Right atrium auricular region (tissue), 2 donors: Measurements from ENCODE around the gene BCL10. TPM values are rescaled to one million over a fixed set of nuclear protein-coding genes. Genes with fewer than 3 reads are reported as not detected.
"Not testable (repeated sequence)": the region's sequence is repeated elsewhere in the genome, so short reads cannot be mapped to it uniquely, and the experiment has no call there.

ENCODE experiments used
- DNase-seq: peaks from one replicate; pipeline ENCODE4 v3.0.0-alpha.2; 2019; ENCODE audit warnings: low spot score
- H3K27ac ChIP-seq, 2 donors: fragments of 200-600 bp; sonication (generic); 1 replicate in 1 of 2; 2 replicates in 1 of 2; pipeline ENCODE4 v1.5.1; 2016 to 2019
- H3K27me3 ChIP-seq, 2 donors: fragments of 200-600 bp; sonication (generic); one replicate each; pipeline versions ENCODE4 v1.5.1 to v1.6.0; 2017 to 2019
- H3K36me3 ChIP-seq: fragments of 200-600 bp; sonication (generic); one replicate; pipeline ENCODE4 v1.5.1; 2016
- H3K4me1 ChIP-seq, 2 donors: fragments of 200-600 bp; sonication (generic); one replicate each; pipeline versions ENCODE4 v1.5.1 to v1.6.0; 2017 to 2019
- H3K4me3 ChIP-seq, 2 donors: fragments of 200-600 bp; sonication (generic); 1 replicate in 1 of 2; 2 replicates in 1 of 2; pipeline ENCODE4 v1.5.1; 2017 to 2019; ENCODE audit warnings: mild to moderate bottlenecking in 1 of 2, moderate library complexity in 1 of 2
- H3K9me3 ChIP-seq, 2 donors: fragments of 200-600 bp; sonication (generic); one replicate each; pipeline ENCODE4 v1.5.1; 2019
- total RNA-seq, 2 donors: library from RNA; depleted of rRNA; stranded (reverse); fragments of >200 nt; gene quantifications; one replicate each; pipeline ENCODE4 v1.1.0, GENCODE V29; 2016
- TF ChIP-seq, protein P1 (sequence below), 2 donors: fragments of 200-600 bp; sonication (generic); IDR thresholded peaks; one replicate each; pipeline ENCODE4 v1.5.1; 2019; ENCODE audit warnings: antibody characterized with exemption in 2 of 2

BCL10 gene
- total RNA-seq, 2 donors from 2014 or later, result 7.5 to 8.0 TPM

- no peak for DNase-seq
- Histone ChIP-seq H3K4me1 (peaks cover 0 to 15% of the 10 kb centered on the region in 2 donors), H3K27ac (no peak overlapping the region), H3K4me3 (no peak overlapping the region), H3K36me3 (peaks cover 10% of the 10 kb centered on the region), H3K9me3 (no peaks in the 10 kb centered on the region), H3K27me3 (no peaks in the 10 kb centered on the region)
- TF ChIP-seq, protein P1, sequence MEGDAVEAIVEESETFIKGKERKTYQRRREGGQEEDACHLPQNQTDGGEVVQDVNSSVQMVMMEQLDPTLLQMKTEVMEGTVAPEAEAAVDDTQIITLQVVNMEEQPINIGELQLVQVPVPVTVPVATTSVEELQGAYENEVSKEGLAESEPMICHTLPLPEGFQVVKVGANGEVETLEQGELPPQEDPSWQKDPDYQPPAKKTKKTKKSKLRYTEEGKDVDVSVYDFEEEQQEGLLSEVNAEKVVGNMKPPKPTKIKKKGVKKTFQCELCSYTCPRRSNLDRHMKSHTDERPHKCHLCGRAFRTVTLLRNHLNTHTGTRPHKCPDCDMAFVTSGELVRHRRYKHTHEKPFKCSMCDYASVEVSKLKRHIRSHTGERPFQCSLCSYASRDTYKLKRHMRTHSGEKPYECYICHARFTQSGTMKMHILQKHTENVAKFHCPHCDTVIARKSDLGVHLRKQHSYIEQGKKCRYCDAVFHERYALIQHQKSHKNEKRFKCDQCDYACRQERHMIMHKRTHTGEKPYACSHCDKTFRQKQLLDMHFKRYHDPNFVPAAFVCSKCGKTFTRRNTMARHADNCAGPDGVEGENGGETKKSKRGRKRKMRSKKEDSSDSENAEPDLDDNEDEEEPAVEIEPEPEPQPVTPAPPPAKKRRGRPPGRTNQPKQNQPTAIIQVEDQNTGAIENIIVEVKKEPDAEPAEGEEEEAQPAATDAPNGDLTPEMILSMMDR (IDR thresholded peaks at IDR 0.05), result no peak
These were observed 13.4 kb downstream of the BCL10 start for GRCh38 chr1:85262985-85263384.

- H3K36me3 ChIP-seq, result peaks cover 11% of the 10 kb centered on the region
- no peaks in the 10 kb centered on the region for H3K27me3 ChIP-seq
- H3K4me1 ChIP-seq, result peaks cover 0 to 27% of the 10 kb centered on the region in 2 donors
- H3K27ac ChIP-seq, result peak overlapping the region; percentile 83 to 85
- H3K9me3 ChIP-seq, result no peaks in the 10 kb centered on the region
- H3K4me3 ChIP-seq, result peak overlapping the region; percentile 86 to 87
- TF ChIP-seq, protein P1 (IDR thresholded peaks at IDR 0.05), result no peak
- DNase-seq, result peak; percentile 69
These were observed 16.5 kb downstream of the BCL10 start for GRCh38 chr1:85259912-85260274.

- no peaks in the 10 kb centered on the region for H3K27me3 ChIP-seq
- peak within 1 kb of the TSS; percentile 86 to 87 for H3K4me3 ChIP-seq
- TF ChIP-seq, protein P1 (IDR thresholded peaks at IDR 0.05), result peak; percentile 94 to 99
- no peaks in the 10 kb centered on the region for H3K9me3 ChIP-seq
- H3K36me3 ChIP-seq, result peaks cover 11% of the 10 kb centered on the region
- peaks cover 0 to 27% of the 10 kb centered on the region in 2 donors for H3K4me1 ChIP-seq
- peak; percentile 96 for DNase-seq
- peak within 1 kb of the TSS; percentile 83 to 85 for H3K27ac ChIP-seq
These were observed 17.1 kb downstream of the BCL10 start, which contains the start of gene C1orf52 for GRCh38 chr1:85259118-85259911. TSS of gene C1orf52 (minus strand) at chr1:85259662. CDS start at chr1:85259633, 29 bp downstream.

DNA sequence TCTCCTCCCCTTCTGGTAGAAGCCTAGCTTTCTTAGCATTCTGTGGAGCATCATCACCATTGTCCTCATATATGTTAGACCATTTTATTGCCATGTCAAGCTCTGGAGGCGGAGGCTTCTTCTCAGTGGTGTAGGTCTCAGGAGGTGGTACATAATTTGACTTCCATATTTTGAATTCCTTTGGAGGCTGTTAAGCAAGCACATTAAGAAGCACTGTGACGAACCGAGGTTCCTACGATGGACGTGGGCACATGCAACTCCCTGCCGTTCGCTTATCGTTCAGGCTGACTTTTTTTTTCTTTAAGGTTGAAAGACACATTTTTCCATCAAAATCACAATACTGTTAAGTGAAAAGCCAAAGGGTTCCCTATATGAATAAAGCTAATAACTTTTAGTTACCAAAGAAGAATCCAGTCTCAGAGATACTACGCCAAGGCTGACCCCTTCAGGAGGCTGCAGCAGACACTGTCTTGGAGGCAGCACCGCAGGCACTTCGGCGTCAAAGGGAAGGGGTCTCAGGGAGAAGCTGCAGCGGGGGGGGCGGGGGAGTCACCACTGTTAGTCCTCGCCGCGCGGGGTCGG, 17.8 kb downstream of the BCL10 start:
- Histone ChIP-seq H3K27me3 (no peaks in the 10 kb centered on the region), H3K27ac (peak overlapping the region; percentile 83 to 85), H3K4me3 (peak overlapping the region; percentile 86 to 87), H3K9me3 (no peaks in the 10 kb centered on the region), H3K4me1 (peaks cover 0 to 27% of the 10 kb centered on the region in 2 donors), H3K36me3 (peaks cover 11% of the 10 kb centered on the region)
- DNase-seq, result no peak
- TF ChIP-seq, protein P1 (IDR thresholded peaks at IDR 0.05), result no peak

GRCh38 chr1:85249042-85249441, 27.4 kb downstream of the BCL10 start:
- not testable (repeated sequence) for H3K4me1 ChIP-seq, H3K27ac ChIP-seq, H3K27me3 ChIP-seq, DNase-seq, H3K36me3 ChIP-seq, H3K4me3 ChIP-seq, H3K9me3 ChIP-seq

GRCh38 chr1:85245891-85246290, 30.5 kb downstream of the BCL10 start:
- TF ChIP-seq, protein P1 (IDR thresholded peaks at IDR 0.05), result no peak
- Histone ChIP-seq H3K27ac (no peak overlapping the region), H3K4me1 (no peaks in the 10 kb centered on the region), H3K27me3 (no peaks in the 10 kb centered on the region), H3K9me3 (no peaks in the 10 kb centered on the region), H3K4me3 (no peak overlapping the region), H3K36me3 (peaks cover 4% of the 10 kb centered on the region)
- DNase-seq, result no peak
